ENCODE measurements around the gene YWHAQ. TPM values are rescaled to one million over a fixed set of nuclear protein-coding genes. Genes with fewer than 3 reads are reported as not detected.

YWHAQ gene
- total and polyA plus RNA-seq, 2 of the 4 experiments (the other 2 are of a cell fraction): 196 to 255 TPM

- H3K4me1 ChIP-seq (ENCODE audit: control insufficient read depth, insufficient read depth, low read length): 0 out of 2 replicates have a peak, but pooled peaks cover 1% of the 10 kb centered on the region
- BruUV-seq (replicated peaks): no TSS peak
- WGBS, 2 experiments (ENCODE audit: extremely low coverage in 2 of 2, insufficient read length in 1 of 2): no CpG with 5 or more reads among the region's 3 CpGs
- H3K4me2 ChIP-seq (ENCODE audit: low read depth, low read length): no peak overlapping the region
- dilution Hi-C loops (cut with HindIII; ENCODE audit: low sequenced_read_pairs, unreplicated experiment): no loop called here
- intact Hi-C loops (cut with micrococcal nuclease): no loop called here
- no peak overlapping the region for H2BK120ac ChIP-seq (ENCODE audit: low read depth, low read length)
- H2AK9ac ChIP-seq (replicated peaks; ENCODE audit: low read depth, low read length, poor library complexity): no peak overlapping the region
- no peak overlapping the region for H3K56ac ChIP-seq (ENCODE audit: extremely low read depth, insufficient read depth, low read length)
- H3K14ac ChIP-seq (replicated peaks; ENCODE audit: low read depth, low read length): no peak overlapping the region
- no peak overlapping the region for H4K91ac ChIP-seq (ENCODE audit: insufficient read depth, low read depth, low read length)
- peaks cover 90% of the 10 kb centered on the region for H4K20me1 ChIP-seq (ENCODE audit: insufficient read depth, low read length)
- DNase-seq: no peak
- H4K8ac ChIP-seq (ENCODE audit: low read depth in 2 of 2, low read length in 2 of 2): no peak overlapping the region
- no peak overlapping the region for H3K9ac ChIP-seq (ENCODE audit: low read depth, low read length)
- POLR2A ChIA-PET (ENCODE audit: unreplicated experiment): no interaction called here
- CTCF ChIA-PET: no interaction called here
- no peak overlapping the region for H2BK20ac ChIP-seq (ENCODE audit: low read depth, low read length)
- no peak overlapping the region for H2AK5ac ChIP-seq (ENCODE audit: low read depth, low read length)
- H3K27me3 ChIP-seq (ENCODE audit: control insufficient read depth, insufficient read depth, low read length): no peaks in the 10 kb centered on the region
- no peak overlapping the region for H3K4ac ChIP-seq (ENCODE audit: low read depth, low read length)
- no peak overlapping the region for H2BK5ac ChIP-seq (ENCODE audit: low read depth, low read length, poor library complexity, severe bottlenecking)
- no peak overlapping the region for H2AFZ ChIP-seq (replicated peaks; ENCODE audit: low read length, poor library complexity)
- H3K9me1 ChIP-seq (ENCODE audit: insufficient read depth, low read length): no peaks in the 10 kb centered on the region; the same call in 1 of the 2 replicates
- H2BK15ac ChIP-seq (ENCODE audit: low read depth, low read length): no peak overlapping the region
- H3K4me3 ChIP-seq (ENCODE audit: insufficient read depth, low read depth, low read length): no peak overlapping the region
- in situ Hi-C loops (cut with MboI; ENCODE audit: low sequenced_read_pairs): no loop called here
- no peak overlapping the region for H3K18ac ChIP-seq (ENCODE audit: low read depth, low read length)
- H3K23ac ChIP-seq (ENCODE audit: low read depth, low read length): no peak overlapping the region
- H3K36me3 ChIP-seq (ENCODE audit: control insufficient read depth, insufficient read depth, low read length): peaks cover 23% of the 10 kb centered on the region
- no peak overlapping the region for H3K27ac ChIP-seq (ENCODE audit: insufficient read depth, low read length)
- peaks cover 13% of the 10 kb centered on the region for H3K9me3 ChIP-seq (ENCODE audit: control insufficient read depth, insufficient read depth, low read length)
- ATAC-seq (ENCODE audit: low read depth): no peak
- no peak for TF ChIP-seq NFE2L2 (IDR thresholded peaks at IDR 0.05; ENCODE audit: low read depth, low read length)
- TF ChIP-seq CTCF (conservative IDR thresholded peaks at IDR 0.05; ENCODE audit: low read depth, low read length): no peak
- no peak for TF ChIP-seq MAZ (IDR thresholded peaks at IDR 0.05; ENCODE audit: borderline replicate concordance, low read depth, low read length)
- no peak for TF ChIP-seq MXI1 (IDR thresholded peaks at IDR 0.05; ENCODE audit: borderline replicate concordance, low read depth, low read length)
- TF ChIP-seq USF2 (IDR thresholded peaks at IDR 0.05; ENCODE audit: low read depth, low read length): no peak
- TF ChIP-seq RAD21 (IDR thresholded peaks at IDR 0.05; ENCODE audit: low read length): no peak
- TF ChIP-seq BHLHE40 (IDR thresholded peaks at IDR 0.05; ENCODE audit: low read depth, low read length): no peak
- TF ChIP-seq CHD1 (IDR thresholded peaks at IDR 0.05; ENCODE audit: low read depth, low read length): no peak
- no peak for TF ChIP-seq SMC3 (IDR thresholded peaks at IDR 0.05; ENCODE audit: low read depth, low read length)
- no peak for TF ChIP-seq POLR2A (IDR thresholded peaks at IDR 0.05; ENCODE audit: low read depth, low read length)
- TF ChIP-seq RFX5 (IDR thresholded peaks at IDR 0.05; ENCODE audit: low read depth, low read length): no peak
- TF ChIP-seq CEBPB (IDR thresholded peaks at IDR 0.05; ENCODE audit: low read depth, low read length): no peak
- no peak for TF ChIP-seq FOS (IDR thresholded peaks at IDR 0.05; ENCODE audit: low read depth, low read length)
- peaks cover 18 to 61% of the 10 kb centered on the region in 2 experiments for H3K79me1 ChIP-seq (ENCODE audit: low read depth in 1 of 2, low read length in 2 of 2)
- no peak overlapping the region for H4K5ac ChIP-seq (ENCODE audit: low read depth, low read length)
Measured at GRCh38 chr2:9602412-9602811, 28.4 kb downstream of the YWHAQ start.
